Sigmoid colon (tissue), 7 donors: ENCODE measurements around the gene PTK7. TPM values are rescaled to one million over a fixed set of nuclear protein-coding genes. Genes with fewer than 3 reads are reported as not detected.
"Not testable (repeated sequence)": the region's sequence is repeated elsewhere in the genome, so short reads cannot be mapped to it uniquely, and the experiment has no call there.

ENCODE experiments used
- DNase-seq: peaks from one replicate; pipeline ENCODE4 v3.0.0-alpha.2; 2019
- H3K27ac ChIP-seq, 4 donors: fragments of 200-600 bp; sonication (generic); one replicate each; pipeline ENCODE4 v1.5.1; 2016 to 2019; ENCODE audit warnings: mild to moderate bottlenecking in 1 of 4
- H3K27me3 ChIP-seq, 3 donors: fragments of 200-600 bp; sonication (generic); one replicate each; pipeline ENCODE4 v1.5.1; 2019; ENCODE audit warnings: mild to moderate bottlenecking in 1 of 3
- H3K36me3 ChIP-seq, 4 donors: fragments of 200-600 bp; sonication (generic); one replicate each; pipeline ENCODE4 v1.5.1; 2016 to 2019
- H3K4me1 ChIP-seq, 4 donors: fragments of 200-600 bp; sonication (generic); one replicate each; pipeline ENCODE4 v1.5.1; 2017 to 2019
- H3K4me3 ChIP-seq, 4 donors: fragments of 200-600 bp; sonication (generic); one replicate each; pipeline ENCODE4 v1.5.1; 2017 to 2019; ENCODE audit warnings: mild to moderate bottlenecking in 2 of 4, moderate library complexity in 1 of 4
- H3K9me3 ChIP-seq, 4 donors: fragments of 200-600 bp in 3 of 4; sonication (generic) in 3 of 4; one replicate each; pipeline versions ENCODE4 v1.5.1 to v1.6.1; 2013 to 2019
- EP300 ChIP-seq, 4 donors: sonication (generic); formaldehyde crosslinking; IDR thresholded peaks; one replicate each; pipeline ENCODE4 v1.6.1; 2017; ENCODE audit warnings: antibody characterized with exemption in 4 of 4
- POLR2A ChIP-seq, 2 donors: fragments of 450-650 bp; IDR thresholded peaks; one replicate each; pipeline ENCODE4 v1.6.1; 2016; ENCODE audit warnings: antibody characterized with exemption in 2 of 2, mild to moderate bottlenecking in 2 of 2, moderate library complexity in 2 of 2
- POLR2AphosphoS5 ChIP-seq, 4 donors: sonication (generic); formaldehyde crosslinking; IDR thresholded peaks; one replicate each; pipeline ENCODE4 v1.6.1; 2017; ENCODE audit warnings: antibody characterized with exemption in 4 of 4
- WGBS, 2 donors: extraction: QIAGEN DNeasy Blood & Tissue Kit; methylation state at CpG; one replicate each; pipeline ENCODE4 v1.1.7; 2013; 5-methylcytosine and 5-hydroxymethylcytosine counted together
- intact Hi-C: fragments of 100-400 bp; cut with DNase I; formaldehyde crosslinking; loops from one replicate; pipeline ENCODE4 v1.15.1; 2023
- polyA plus RNA-seq, 3 donors: library from polyadenylated mRNA; stranded (reverse); fragments of 200-250 nt; gene quantifications; one replicate each; pipeline ENCODE4 v1.2.3, GENCODE V29; 2013
- total RNA-seq, 4 donors: library from RNA; depleted of rRNA; stranded (reverse); fragments of >200 nt; gene quantifications; one replicate each; pipeline ENCODE4 v1.1.0, GENCODE V29; 2016
- TF ChIP-seq, protein P1 (sequence below), 4 experiments: fragments of 450-650 bp in 3 of 4; fragments of 200-600 bp in 1 of 4; IDR thresholded peaks; one replicate each; pipeline ENCODE4 v1.5.1; 2016 to 2019; ENCODE audit warnings: antibody characterized with exemption in 4 of 4, mild to moderate bottlenecking in 3 of 4, moderate library complexity in 2 of 4
- donor health status: healthy with polysubstance abuse.
- donor health status: Bipolar disorder and iron deficiency.
- donor health status: healthy.

Gene PTK7
- total and polyA plus RNA-seq, 7 donors, result 1.2 to 15.6 (median 6.1) TPM

DNA sequence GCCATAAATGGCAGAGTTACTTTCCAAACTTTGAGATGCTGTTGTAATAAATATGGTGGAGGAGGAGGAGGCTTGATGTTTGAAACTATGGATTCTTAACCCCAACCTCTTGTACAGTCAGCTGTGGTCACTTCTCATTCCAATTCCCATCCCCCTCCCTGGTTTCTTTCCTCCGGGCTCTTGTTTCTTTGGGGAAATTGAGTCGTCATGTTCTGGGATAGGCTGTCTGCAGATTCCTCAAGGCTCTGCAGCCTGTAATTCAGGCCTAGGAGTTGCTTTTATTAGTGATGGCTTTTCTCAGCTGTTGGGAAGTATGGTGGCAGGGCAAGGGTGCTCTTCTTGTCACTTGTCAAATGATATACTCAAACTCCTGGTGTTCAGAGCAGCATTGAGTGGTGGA, 2.6 kb downstream of the PTK7 start:
- H3K27ac ChIP-seq, result no peak overlapping the region
- DNase-seq, result no peak
- 88 to 92% methylated on average over 2 of the region's 2 CpGs for WGBS, 2 donors
- intact Hi-C loops, result no loop called here
- peaks cover 0 to 18% (median 16%) of the 10 kb centered on the region in 4 donors for H3K4me1 ChIP-seq
- H3K36me3 ChIP-seq, result peaks cover 0 to 14% (median 0%) of the 10 kb centered on the region in 4 donors
- H3K27me3 ChIP-seq, result peaks cover 13 to 28% (median 16%) of the 10 kb centered on the region in 3 donors
- TF ChIP-seq EP300 (IDR thresholded peaks at IDR 0.05) (no peak), POLR2AphosphoS5 (IDR thresholded peaks at IDR 0.05) (no peak), POLR2A (IDR thresholded peaks at IDR 0.05) (no peak)
- TF ChIP-seq, protein P1, sequence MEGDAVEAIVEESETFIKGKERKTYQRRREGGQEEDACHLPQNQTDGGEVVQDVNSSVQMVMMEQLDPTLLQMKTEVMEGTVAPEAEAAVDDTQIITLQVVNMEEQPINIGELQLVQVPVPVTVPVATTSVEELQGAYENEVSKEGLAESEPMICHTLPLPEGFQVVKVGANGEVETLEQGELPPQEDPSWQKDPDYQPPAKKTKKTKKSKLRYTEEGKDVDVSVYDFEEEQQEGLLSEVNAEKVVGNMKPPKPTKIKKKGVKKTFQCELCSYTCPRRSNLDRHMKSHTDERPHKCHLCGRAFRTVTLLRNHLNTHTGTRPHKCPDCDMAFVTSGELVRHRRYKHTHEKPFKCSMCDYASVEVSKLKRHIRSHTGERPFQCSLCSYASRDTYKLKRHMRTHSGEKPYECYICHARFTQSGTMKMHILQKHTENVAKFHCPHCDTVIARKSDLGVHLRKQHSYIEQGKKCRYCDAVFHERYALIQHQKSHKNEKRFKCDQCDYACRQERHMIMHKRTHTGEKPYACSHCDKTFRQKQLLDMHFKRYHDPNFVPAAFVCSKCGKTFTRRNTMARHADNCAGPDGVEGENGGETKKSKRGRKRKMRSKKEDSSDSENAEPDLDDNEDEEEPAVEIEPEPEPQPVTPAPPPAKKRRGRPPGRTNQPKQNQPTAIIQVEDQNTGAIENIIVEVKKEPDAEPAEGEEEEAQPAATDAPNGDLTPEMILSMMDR (IDR thresholded peaks at IDR 0.05), result no peak
- H3K9me3 ChIP-seq, result no peaks in the 10 kb centered on the region
- no peak overlapping the region for H3K4me3 ChIP-seq

DNA sequence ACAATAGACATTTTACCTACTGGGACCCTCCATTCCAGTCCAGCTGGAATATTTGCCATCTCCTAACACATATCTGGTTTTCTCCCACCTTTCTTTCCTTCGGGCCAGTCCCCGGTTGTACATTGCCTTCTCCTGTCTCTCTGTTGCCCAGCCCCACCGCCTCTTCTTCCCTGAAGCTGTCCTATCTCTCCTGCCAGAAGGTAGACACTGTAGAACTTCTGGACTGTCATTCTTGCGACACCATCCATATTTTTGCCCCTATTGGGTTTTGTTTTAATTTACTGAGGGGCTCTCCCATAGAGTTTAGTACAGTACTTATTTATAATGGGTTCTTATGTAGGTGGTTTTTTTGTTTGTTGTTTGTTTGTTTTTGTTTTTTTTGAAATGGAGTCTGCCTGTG, 4.9 kb downstream of the PTK7 start:
- Histone ChIP-seq H3K36me3 (no peaks in the 10 kb centered on the region), H3K9me3 (no peaks in the 10 kb centered on the region), H3K4me3 (no peak overlapping the region), H3K4me1 (peaks cover 0 to 13% (median 11%) of the 10 kb centered on the region in 4 donors), H3K27me3 (peaks cover 13 to 22% (median 13%) of the 10 kb centered on the region in 3 donors), H3K27ac (no peak overlapping the region)
- TF ChIP-seq EP300 (IDR thresholded peaks at IDR 0.05) (no peak), POLR2AphosphoS5 (IDR thresholded peaks at IDR 0.05) (no peak), POLR2A (IDR thresholded peaks at IDR 0.05) (no peak)
- TF ChIP-seq, protein P1 (IDR thresholded peaks at IDR 0.05), result no peak
- no peak for DNase-seq
- intact Hi-C loops, result no loop called here
- whole genome bisulfite sequencing, 2 donors, result 94 to 97% methylated on average over 4 of the region's 4 CpGs

DNA sequence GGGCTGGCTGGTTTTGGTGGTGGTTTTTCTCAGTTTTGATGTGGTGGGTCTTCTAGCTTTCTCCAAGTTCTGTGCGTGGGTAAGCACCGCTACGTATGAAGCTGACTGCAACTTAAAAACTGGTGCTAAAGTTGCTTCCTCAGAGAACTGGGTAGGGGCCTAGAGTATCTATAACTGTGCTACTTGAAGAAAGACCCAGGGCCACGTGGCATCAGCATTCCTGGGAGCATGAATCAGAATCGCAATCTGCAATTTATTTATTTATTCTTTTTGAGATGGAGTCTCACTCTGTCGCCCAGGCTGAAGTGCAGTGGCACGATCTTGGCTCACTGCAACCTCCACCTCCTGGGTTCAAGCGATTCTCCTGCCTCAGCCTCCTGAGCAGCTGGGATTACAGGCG, 5.8 kb downstream of the PTK7 start:
- H3K9me3 ChIP-seq, H3K36me3 ChIP-seq, H3K27ac ChIP-seq, intact Hi-C loops, DNase-seq, H3K4me1 ChIP-seq, H3K4me3 ChIP-seq: not testable (repeated sequence)
- WGBS, 2 donors, result 81 to 88% methylated on average over 9 of the region's 9 CpGs
- H3K27me3 ChIP-seq, result peaks cover 6 to 13% (median 7%) of the 10 kb centered on the region in 3 donors

DNA sequence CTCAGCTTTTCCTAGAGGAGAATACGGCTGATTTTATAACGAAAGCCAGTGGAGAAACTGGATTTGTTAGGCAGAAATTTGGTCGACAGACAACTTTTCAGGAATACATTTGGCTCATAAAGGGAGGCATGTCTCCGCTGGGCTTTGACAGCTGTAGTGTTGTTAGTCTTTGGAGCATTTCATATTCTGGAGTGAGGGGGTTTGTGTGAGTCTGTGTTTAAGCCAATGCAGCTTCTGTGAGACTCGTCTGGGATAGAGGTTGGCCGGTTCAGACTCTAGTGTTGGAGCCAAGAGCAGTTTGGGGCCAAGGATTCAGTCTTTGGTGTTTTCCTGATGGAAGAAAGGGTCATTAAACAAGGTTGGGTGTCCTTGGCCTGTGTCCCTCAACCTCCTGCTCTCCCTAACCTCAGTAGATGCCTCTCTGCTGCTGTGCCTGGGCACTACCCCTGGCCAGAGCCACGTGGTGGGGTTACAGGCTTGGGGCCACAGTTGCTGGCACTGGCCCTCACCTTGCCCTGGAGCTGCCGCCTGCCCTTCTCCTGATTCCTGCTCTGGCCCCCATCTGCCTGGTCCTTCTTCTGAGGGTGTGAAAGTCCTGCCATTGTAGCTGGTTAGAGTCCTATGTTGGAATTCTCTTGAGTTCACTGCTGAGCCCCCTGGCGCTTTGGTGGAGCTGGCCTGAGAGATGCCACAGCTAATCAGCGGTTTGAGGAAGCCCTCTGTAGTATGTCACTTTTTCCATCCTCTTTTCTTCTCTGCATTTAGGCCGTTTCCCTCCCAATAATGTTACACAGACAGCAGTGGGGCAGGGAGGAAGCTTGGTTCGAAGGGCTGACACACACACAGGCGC, 6.9 kb downstream of the PTK7 start:
- Histone ChIP-seq H3K27me3 (peaks cover 0 to 2% (median 0%) of the 10 kb centered on the region in 3 donors), H3K4me1 (no peaks in the 10 kb centered on the region), H3K27ac (no peak overlapping the region), H3K9me3 (no peaks in the 10 kb centered on the region), H3K4me3 (no peak overlapping the region), H3K36me3 (no peaks in the 10 kb centered on the region)
- DNase-seq, result no peak
- TF ChIP-seq POLR2A (IDR thresholded peaks at IDR 0.05) (no peak), POLR2AphosphoS5 (IDR thresholded peaks at IDR 0.05) (no peak), EP300 (IDR thresholded peaks at IDR 0.05) (no peak)
- TF ChIP-seq, protein P1 (IDR thresholded peaks at IDR 0.05), result no peak
- intact Hi-C loops, result no loop called here
- WGBS, 2 donors, result 79 to 88% methylated on average over 13 of the region's 13 CpGs

DNA sequence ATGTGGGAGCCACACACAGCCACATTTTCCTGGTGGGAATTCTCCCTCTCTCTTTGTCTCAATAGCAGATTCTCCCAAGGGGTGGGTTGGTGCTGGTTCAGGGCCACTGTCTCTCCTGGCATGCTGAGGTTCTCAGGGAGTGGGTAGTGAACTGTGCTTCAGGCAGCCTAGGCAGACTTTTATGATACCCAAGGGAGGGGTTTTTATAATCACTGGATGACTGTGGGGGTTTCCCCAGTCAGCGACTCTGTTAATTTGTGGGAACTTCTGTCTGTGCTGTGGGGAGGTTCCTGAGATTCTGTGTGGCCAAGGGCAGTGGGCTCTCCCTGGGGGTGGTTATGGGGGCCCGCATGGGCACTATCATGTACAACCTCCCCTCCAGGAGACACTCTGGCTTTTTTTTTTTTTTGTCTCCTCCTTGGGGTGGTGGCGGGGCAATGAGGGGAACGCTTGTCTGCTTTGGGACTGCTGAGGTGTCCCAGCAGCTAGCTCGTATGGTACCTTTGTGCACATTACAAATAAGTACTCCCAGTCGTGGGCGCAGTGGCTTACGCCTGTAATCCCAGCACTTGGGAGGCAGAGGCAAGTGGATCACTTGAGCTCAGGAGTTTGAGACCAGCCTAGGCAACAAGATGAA, 10.0 kb downstream of the PTK7 start:
- H3K4me1 ChIP-seq, result no peaks in the 10 kb centered on the region
- no peaks in the 10 kb centered on the region for H3K27me3 ChIP-seq
- H3K27ac ChIP-seq, result no peak overlapping the region
- intact Hi-C loops, result no loop called here
- WGBS, 2 donors, result 30 to 63% methylated on average over 8 of the region's 8 CpGs
- DNase-seq, result no peak
- TF ChIP-seq, protein P1 (IDR thresholded peaks at IDR 0.05), result no peak
- TF ChIP-seq EP300 (IDR thresholded peaks at IDR 0.05) (no peak), POLR2A (IDR thresholded peaks at IDR 0.05) (no peak), POLR2AphosphoS5 (IDR thresholded peaks at IDR 0.05) (no peak)
- no peak overlapping the region for H3K4me3 ChIP-seq
- no peaks in the 10 kb centered on the region for H3K36me3 ChIP-seq
- H3K9me3 ChIP-seq, result no peaks in the 10 kb centered on the region
